CD4-positive, alpha-beta T cell treated with Interleukin-4 for 1 hour (primary cell): ENCODE measurements around the gene NFATC1.
A peak's percentile ranks its signal among the peaks of the same experiment; 100 is the strongest.

Experiments
- DNase-seq, 2 donors: peaks; one replicate each; pipeline ENCODE4 v3.0.0-alpha.2; 2020 to 2022

Gene NFATC1

DNA sequence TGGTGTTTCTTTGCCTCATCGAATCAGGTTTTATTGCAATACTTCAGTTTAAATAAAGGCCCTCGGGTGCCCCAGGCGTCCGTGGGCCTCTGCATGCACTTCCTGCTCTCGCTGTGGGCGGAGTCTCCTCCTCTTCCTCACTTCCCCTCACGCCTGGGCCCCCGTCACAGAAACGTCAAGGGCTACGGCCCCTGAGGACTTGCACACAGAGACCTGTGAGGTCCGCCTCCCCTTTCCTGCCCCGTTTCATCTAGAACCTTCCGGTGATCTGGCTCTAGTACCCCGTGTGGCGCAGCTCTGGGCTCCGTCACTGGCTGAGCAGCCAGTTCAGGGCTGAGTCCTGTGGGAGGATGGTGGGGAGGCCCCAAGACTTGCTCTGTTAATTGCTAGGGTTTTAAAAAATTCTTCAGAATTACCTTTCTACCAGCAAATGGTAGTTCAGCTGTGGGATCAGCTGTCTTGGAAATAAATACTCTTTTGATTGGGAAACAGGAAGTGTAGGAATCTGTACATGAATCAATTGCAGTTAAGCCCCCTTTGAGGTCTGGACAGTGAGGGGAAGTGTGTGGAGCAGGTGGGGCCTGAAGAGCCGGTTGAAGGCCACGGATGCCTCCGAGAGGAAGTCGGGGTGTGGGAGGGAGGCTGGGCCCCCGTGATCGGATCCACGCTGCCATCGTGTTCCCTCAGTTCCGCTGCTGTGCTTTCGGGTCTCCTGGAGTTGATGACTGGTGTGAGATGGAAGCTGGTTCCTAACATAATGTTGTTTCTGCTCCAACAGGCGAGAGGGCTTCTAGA is 10.2 kb downstream of the NFATC1 start:
- DNase-seq, result peak; percentile 96 to 97

DNA sequence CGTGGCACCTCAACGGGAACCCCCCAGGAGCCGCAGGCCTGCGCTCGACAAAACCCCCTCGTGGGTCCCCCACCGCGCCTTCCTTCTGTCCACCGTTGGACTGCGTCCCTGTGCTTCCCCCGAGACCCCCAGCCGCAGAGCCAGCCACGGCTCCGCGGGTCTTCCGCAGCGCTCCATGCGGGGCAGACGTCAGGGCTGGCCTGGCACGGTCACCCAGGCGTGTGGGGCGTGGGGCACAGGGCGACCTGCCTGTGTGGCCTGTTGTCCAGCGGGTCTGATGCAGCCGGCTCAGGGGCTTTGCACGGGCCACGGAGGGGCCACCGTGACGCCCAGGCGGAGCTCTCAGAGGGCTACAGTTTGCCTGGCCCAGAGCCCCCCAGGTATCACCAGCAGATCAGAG is 11.0 kb downstream of the NFATC1 start:
- no peak for DNase-seq

GRCh38 chr18:79409313-79409712 is 13.6 kb downstream of the NFATC1 start:
- no peak for DNase-seq

- DNase-seq, result no peak
Observed at GRCh38 chr18:79410171-79410641, 14.5 kb downstream of the NFATC1 start.

- no peak for DNase-seq
Observed at GRCh38 chr18:79410731-79411613, 15.2 kb downstream of the NFATC1 start.

- no peak for DNase-seq
Observed at GRCh38 chr18:79411614-79412526, 16.1 kb downstream of the NFATC1 start.

GRCh38 chr18:79413025-79413424 is 17.3 kb downstream of the NFATC1 start:
- no peak for DNase-seq

GRCh38 chr18:79413426-79413825 is 17.7 kb downstream of the NFATC1 start:
- no peak for DNase-seq

DNA sequence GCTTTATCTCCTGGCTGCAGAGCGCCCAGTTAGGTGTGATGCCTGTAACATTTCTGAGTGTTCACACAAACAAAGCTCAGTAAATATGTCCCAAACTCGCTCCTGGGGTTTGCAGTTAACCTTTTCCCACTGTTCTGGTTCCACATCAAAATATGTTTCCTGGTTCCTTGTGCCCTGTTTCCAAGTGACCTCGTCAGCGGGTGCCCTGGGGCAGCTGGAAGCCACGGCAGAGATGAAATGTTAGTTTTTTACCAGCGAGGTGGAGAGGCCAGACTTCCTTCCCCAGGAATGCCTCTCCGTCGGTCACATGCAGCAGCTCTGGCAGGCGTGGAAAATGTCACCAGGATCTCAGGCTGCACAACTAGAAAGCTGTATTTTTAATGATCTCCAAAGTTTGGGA is 18.2 kb downstream of the NFATC1 start:
- no peak for DNase-seq

DNA sequence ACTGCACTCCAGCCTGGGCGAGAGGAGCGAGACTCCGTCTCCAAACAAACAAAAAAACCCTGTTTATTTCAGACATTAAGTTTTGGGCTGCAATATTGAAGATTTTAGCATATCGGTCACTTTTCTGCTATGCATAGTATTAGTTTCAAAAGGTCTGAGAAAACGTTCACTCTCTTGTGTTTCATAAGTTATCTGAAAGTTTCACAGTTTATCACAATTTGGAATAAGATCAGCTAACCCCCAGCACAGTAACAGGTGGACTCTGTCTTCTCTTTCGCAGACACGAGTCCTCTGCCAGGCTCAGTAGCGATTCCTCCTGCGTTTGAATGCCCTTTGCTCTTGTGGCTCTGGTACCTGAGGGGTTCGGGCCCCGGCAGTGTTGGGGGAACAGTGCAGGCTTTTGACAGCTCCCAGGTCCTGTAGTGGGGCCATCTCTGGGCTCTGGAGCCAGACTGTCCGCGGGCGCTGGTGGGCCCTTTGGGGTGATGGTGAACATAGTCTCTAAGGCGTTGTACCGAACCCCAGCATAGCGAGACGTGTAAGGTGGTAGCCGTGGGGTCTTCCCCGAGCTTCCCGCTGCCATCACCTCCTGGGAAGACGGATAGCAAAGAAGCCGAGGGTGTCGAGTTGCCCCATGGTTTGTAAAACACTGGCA is 20.4 kb downstream of the NFATC1 start:
- DNase-seq, result no peak

DNA sequence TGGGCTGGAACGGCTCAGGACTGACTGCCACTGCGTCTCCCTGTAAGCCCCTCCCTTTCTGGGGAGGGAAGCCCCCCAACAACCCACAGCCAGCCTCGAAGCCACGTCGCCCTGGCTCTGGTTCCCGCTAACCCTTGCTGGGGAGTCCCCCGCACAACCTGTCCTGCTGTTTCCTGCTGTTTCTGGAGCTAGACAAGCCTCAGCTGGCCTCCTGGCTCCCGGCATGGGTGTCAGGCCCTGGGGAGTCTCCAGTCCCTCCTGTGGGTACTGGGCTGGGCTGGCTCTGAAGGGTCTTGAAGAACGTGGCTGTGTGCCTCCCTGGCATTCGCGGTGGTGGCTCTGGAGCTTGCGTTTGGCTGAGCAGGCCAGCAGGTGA is 20.9 kb downstream of the NFATC1 start:
- DNase-seq, result no peak

- DNase-seq, result no peak
Observed at GRCh38 chr18:79418236-79418635, 22.5 kb downstream of the NFATC1 start.

DNA sequence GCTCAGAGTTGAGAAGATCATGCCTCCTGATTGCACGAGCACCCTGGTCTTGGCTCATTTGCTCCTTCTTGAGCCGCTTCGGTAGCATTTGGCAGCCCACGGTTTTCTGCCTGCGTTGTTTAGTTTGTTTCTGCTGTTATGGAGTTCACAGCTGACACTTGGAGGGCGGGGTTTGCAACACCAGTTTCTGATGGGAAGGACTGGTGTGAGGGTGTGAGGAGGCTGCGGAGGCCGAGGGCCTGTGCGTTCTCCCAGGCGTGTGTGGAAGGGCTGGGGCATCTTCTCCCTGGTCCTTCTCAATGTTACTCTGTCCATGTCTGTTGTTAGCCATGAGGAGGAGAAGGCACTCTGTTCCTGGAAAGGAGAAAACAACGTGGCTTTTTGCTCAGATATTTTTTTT is 22.9 kb downstream of the NFATC1 start:
- no peak for DNase-seq

DNA sequence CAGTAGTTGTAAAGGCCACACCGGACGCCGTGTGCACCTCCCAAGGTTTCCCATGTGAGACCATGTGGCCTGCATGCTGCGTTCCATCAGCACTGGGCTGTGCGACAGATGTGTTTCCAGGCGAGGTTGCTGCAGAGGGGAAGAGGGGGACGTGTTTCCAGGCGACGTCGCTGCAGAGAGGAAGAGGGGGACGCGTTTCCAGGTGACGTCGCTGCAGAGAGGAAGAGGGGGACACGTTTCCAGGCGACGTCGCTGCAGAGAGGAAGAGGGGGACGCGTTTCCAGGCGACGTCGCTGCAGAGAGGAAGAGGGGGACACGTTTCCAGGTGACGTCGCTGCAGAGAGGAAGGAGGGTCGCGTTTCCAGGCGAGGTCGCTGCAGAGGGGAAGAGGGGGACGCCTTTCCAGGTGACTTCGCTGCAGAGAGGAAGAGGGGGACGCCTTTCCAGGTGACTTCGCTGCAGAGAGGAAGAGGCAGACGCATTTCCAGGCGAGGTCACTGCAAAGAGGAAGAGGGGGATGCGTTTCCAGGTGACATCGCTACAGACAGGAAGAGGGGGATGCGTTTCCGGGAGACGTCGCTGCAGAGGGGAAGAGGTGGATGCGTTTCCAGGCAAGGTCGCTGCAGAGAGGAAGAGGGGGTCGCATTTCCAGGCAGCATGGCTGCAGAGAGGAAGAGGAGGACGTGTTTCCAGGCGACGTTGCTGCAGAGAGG is 24.5 kb downstream of the NFATC1 start:
- DNase-seq, result no peak

GRCh38 chr18:79421275-79421857 is 25.6 kb downstream of the NFATC1 start:
- DNase-seq, result no peak

GRCh38 chr18:79422022-79422782 is 26.5 kb downstream of the NFATC1 start:
- DNase-seq, result no peak

DNA sequence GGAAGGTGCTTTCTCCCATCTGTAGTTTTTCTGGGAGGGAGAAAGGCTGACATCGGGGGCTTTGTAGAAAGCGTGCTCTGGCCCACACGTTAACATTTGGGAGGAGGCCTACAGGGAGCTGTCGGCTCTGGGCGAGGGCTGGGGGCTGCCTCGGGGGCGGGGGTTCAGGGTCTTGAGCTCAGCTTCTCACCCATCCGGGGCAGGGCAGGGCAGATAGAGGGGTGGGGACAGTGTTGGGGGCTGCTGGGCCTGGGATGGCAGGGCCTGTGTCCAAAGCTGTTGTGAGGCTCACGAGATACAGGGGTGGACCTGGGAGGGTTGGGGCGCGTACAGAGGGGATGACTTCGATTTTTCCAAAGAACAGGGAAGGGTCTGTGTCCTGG is 27.0 kb downstream of the NFATC1 start:
- DNase-seq, result no peak

DNA sequence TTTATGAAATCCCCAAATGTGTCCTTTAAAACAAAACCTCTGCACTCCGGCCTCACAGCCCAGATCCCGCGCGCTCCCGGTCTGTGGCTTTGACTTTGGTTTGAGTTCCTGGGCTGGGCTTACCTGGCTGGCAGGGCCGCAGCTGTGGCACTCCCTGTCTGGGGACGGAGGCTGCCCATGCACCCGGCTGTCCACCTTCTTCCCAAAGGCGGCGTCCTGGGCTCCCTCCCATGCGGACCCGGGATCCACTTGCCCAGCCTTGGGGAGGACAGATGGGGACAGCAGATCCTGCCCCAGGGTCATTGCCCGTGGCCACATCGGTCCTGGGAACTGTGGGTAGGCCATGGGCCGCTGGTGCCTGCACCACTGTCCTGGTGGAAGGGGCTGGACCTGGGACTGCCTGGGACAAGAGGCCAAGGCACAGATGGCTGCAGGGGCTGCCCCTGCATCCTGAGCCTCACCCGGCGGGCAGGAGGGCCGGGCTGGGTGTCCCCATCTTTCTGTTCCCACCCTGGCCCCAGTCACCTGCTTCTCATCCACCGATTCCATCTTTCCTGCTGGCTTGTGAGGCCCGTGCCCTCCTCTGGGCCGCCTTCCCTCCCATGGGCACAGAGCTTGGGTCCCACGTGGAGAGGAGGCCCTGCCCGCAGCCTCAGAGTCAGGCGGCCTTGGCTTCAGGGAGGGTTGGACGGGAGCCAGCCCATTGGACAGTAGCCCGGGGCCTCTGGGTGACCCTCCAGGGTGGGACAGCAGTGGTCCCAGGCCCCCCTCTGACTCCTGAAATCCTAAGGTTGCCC is 27.7 kb downstream of the NFATC1 start:
- DNase-seq, result no peak

DNA sequence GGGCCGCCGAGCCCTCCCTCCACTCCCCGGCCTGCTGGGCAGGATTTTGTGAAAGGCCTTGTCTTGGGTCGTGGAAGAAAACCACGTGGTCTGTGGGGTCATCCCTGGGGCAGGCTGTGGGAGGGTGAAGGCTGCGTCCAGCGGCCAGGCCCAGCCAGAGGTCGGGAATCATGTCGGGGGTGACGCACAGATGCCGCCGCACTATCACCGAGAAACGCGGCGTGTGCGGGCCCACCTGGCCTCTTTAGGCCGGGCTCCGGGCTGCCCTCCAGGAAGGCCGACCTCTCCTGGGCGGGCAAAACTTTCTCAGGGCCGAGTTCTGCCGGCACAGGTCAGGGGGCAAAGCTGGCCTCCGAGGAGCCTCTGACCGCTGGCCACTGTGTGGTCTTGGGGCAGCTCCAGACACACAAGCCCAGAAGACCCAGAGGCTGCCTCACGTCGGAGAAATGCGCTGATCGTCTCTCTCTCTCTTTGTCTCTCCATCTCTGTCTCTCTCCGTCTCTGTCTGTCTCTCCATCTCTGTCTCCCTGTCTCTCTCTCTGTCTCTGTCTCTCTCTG is 28.4 kb downstream of the NFATC1 start:
- no peak for DNase-seq
